CD4-positive, alpha-beta T cell treated with Interleukin-10 for 1 hour (primary cell): Measurements from ENCODE around the gene HSFX1.
"Not testable (repeated sequence)": the region's sequence is repeated elsewhere in the genome, so short reads cannot be mapped to it uniquely, and the experiment has no call there.

Source experiments
- DNase-seq: peaks from one replicate; pipeline ENCODE4 v3.0.0-alpha.2; 2020

HSFX1 gene

GRCh38 chrX:149773768-149774167, at the start of gene HSFX1:
TSS of gene HSFX1 (plus strand) at chrX:149774068. CDS start at chrX:149774682, 614 bp downstream.
- DNase-seq, result not testable (repeated sequence)

- not testable (repeated sequence) for DNase-seq
Measured at GRCh38 chrX:149727308-149727707, 46.6 kb upstream of the HSFX1 start.

- DNase-seq, result not testable (repeated sequence)
Measured at GRCh38 chrX:149742269-149742668, 31.6 kb upstream of the HSFX1 start.

GRCh38 chrX:149746390-149747007, 27.4 kb upstream of the HSFX1 start:
- not testable (repeated sequence) for DNase-seq

- DNase-seq, result no peak
Measured at GRCh38 chrX:149757206-149758067, 16.4 kb upstream of the HSFX1 start.

- DNase-seq, result no peak
Measured at GRCh38 chrX:149758068-149758714, 15.7 kb upstream of the HSFX1 start.

GRCh38 chrX:149758715-149759078, 15.2 kb upstream of the HSFX1 start:
- not testable (repeated sequence) for DNase-seq

- no peak for DNase-seq
Measured at GRCh38 chrX:149759824-149760223, 14.0 kb upstream of the HSFX1 start.

GRCh38 chrX:149760965-149761364, 12.9 kb upstream of the HSFX1 start:
- no peak for DNase-seq

- not testable (repeated sequence) for DNase-seq
Measured at GRCh38 chrX:149761858-149762674, 11.8 kb upstream of the HSFX1 start.

GRCh38 chrX:149762696-149763614, 10.9 kb upstream of the HSFX1 start:
- DNase-seq, result no peak

GRCh38 chrX:149770344-149770743, 3.5 kb upstream of the HSFX1 start:
- DNase-seq, result not testable (repeated sequence)

GRCh38 chrX:149773026-149773425, 842 bp upstream of the HSFX1 start:
- DNase-seq, result not testable (repeated sequence)

- not testable (repeated sequence) for DNase-seq
Measured at GRCh38 chrX:149777999-149778398, 4.1 kb downstream of the HSFX1 start.

GRCh38 chrX:149781727-149782126, 7.9 kb downstream of the HSFX1 start, which contains the start of gene MAGEA9:
TSS of gene MAGEA9 (plus strand) at chrX:149781930. CDS start at chrX:149786211, 4,281 bp downstream.
- not testable (repeated sequence) for DNase-seq

GRCh38 chrX:149795531-149795930, 21.7 kb downstream of the HSFX1 start:
- DNase-seq, result not testable (repeated sequence)

- no peak for DNase-seq
Measured at GRCh38 chrX:149799095-149799714, 25.3 kb downstream of the HSFX1 start.

- no peak for DNase-seq
Measured at GRCh38 chrX:149799938-149800337, 26.1 kb downstream of the HSFX1 start.

- no peak for DNase-seq
Measured at GRCh38 chrX:149803458-149804062, 29.7 kb downstream of the HSFX1 start.

GRCh38 chrX:149804102-149804501, 30.2 kb downstream of the HSFX1 start:
- DNase-seq, result no peak
